ENCODE results near the gene PPP1R37. TPM values are rescaled to one million over a fixed set of nuclear protein-coding genes. Genes with fewer than 3 reads are reported as not detected.

The PPP1R37 gene
- total RNA-seq, 1 donor from 2014 or later = 23.8 TPM

- no peak for DNase-seq (ENCODE audit: extremely low spot score in 2 of 2)
- H3K36me3 ChIP-seq = peaks cover 7 to 90% of the 10 kb centered on the region in 2 donors
- no peak for TF ChIP-seq POLR2AphosphoS5 (IDR thresholded peaks at IDR 0.05; ENCODE audit: insufficient read depth in 1 of 2, low read depth in 1 of 2)
- TF ChIP-seq POLR2A (IDR thresholded peaks at IDR 0.05) = no peak
- no peak for TF ChIP-seq CTCF (IDR thresholded peaks at IDR 0.05)
- no peaks in the 10 kb centered on the region for H3K9me3 ChIP-seq
- H3K4me3 ChIP-seq = no peak overlapping the region
- peaks cover 17% of the 10 kb centered on the region for H3K4me1 ChIP-seq
- H3K27me3 ChIP-seq = no peaks in the 10 kb centered on the region
- H3K27ac ChIP-seq = no peak overlapping the region
- intact Hi-C loops (cut with DNase I) = no loop called here
These were observed 25.9 kb upstream of the PPP1R37 start for GRCh38 chr19:45066921-45067661.

GRCh38 chr19:45068041-45068440 lies 24.9 kb upstream of the PPP1R37 start:
- no peaks in the 10 kb centered on the region for H3K27me3 ChIP-seq
- DNase-seq (ENCODE audit: extremely low spot score in 2 of 2) = no peak
- peaks cover 7 to 81% of the 10 kb centered on the region in 2 donors for H3K36me3 ChIP-seq
- H3K9me3 ChIP-seq = no peaks in the 10 kb centered on the region
- no peak for TF ChIP-seq POLR2A (IDR thresholded peaks at IDR 0.05)
- TF ChIP-seq CTCF (IDR thresholded peaks at IDR 0.05) = no peak
- no peak for TF ChIP-seq POLR2AphosphoS5 (IDR thresholded peaks at IDR 0.05; ENCODE audit: insufficient read depth in 1 of 2, low read depth in 1 of 2)
- intact Hi-C loops (cut with DNase I) = no loop called here
- H3K27ac ChIP-seq = no peak overlapping the region
- no peak overlapping the region for H3K4me3 ChIP-seq
- peaks cover 22% of the 10 kb centered on the region for H3K4me1 ChIP-seq

- no peak overlapping the region for H3K4me3 ChIP-seq
- no peaks in the 10 kb centered on the region for H3K9me3 ChIP-seq
- H3K27ac ChIP-seq = no peak overlapping the region
- H3K4me1 ChIP-seq = peaks cover 22% of the 10 kb centered on the region
- no peak for TF ChIP-seq POLR2AphosphoS5 (IDR thresholded peaks at IDR 0.05; ENCODE audit: insufficient read depth in 1 of 2, low read depth in 1 of 2)
- TF ChIP-seq CTCF (IDR thresholded peaks at IDR 0.05) = no peak
- no peak for TF ChIP-seq POLR2A (IDR thresholded peaks at IDR 0.05)
- no peaks in the 10 kb centered on the region for H3K27me3 ChIP-seq
- H3K36me3 ChIP-seq = peaks cover 7 to 73% of the 10 kb centered on the region in 2 donors
- intact Hi-C loops (cut with DNase I) = no loop called here
- no peak for DNase-seq (ENCODE audit: extremely low spot score in 2 of 2)
These were observed 23.9 kb upstream of the PPP1R37 start for GRCh38 chr19:45069056-45069455.

- no peak overlapping the region for H3K4me3 ChIP-seq
- no peak for DNase-seq (ENCODE audit: extremely low spot score in 2 of 2)
- H3K9me3 ChIP-seq = no peaks in the 10 kb centered on the region
- intact Hi-C loops (cut with DNase I) = no loop called here
- H3K36me3 ChIP-seq = peaks cover 7 to 62% of the 10 kb centered on the region in 2 donors
- H3K27ac ChIP-seq = no peak overlapping the region
- H3K4me1 ChIP-seq = peaks cover 28% of the 10 kb centered on the region
- TF ChIP-seq CTCF (IDR thresholded peaks at IDR 0.05) = no peak
- no peak for TF ChIP-seq POLR2AphosphoS5 (IDR thresholded peaks at IDR 0.05; ENCODE audit: insufficient read depth in 1 of 2, low read depth in 1 of 2)
- no peak for TF ChIP-seq POLR2A (IDR thresholded peaks at IDR 0.05)
- no peaks in the 10 kb centered on the region for H3K27me3 ChIP-seq
These were observed 22.8 kb upstream of the PPP1R37 start for GRCh38 chr19:45070214-45070613.

- intact Hi-C loops (cut with DNase I) = no loop called here
- TF ChIP-seq POLR2AphosphoS5 (IDR thresholded peaks at IDR 0.05; ENCODE audit: insufficient read depth in 1 of 2, low read depth in 1 of 2) (no peak), POLR2A (IDR thresholded peaks at IDR 0.05) (no peak), CTCF (IDR thresholded peaks at IDR 0.05) (no peak)
- H3K4me1 ChIP-seq = peaks cover 30% of the 10 kb centered on the region
- peaks cover 7 to 55% of the 10 kb centered on the region in 2 donors for H3K36me3 ChIP-seq
- H3K4me3 ChIP-seq = no peak overlapping the region
- no peaks in the 10 kb centered on the region for H3K9me3 ChIP-seq
- H3K27ac ChIP-seq = no peak overlapping the region
- DNase-seq (ENCODE audit: extremely low spot score in 2 of 2) = no peak
- H3K27me3 ChIP-seq = no peaks in the 10 kb centered on the region
These were observed 22.0 kb upstream of the PPP1R37 start for GRCh38 chr19:45070861-45071544.
